Osteoblast (primary cell): ENCODE results near the gene EEA1. TPM values are rescaled to one million over a fixed set of nuclear protein-coding genes. Genes with fewer than 3 reads are reported as not detected.

ENCODE experiments used
- DNase-seq: peaks from one replicate; pipeline ENCODE4 v3.0.0; 2011; ENCODE audit warnings: low spot score, mixed read lengths; ENCODE audit not compliant: insufficient read length; ENCODE audit errors: missing footprints
- H2AFZ ChIP-seq: 2 replicates; pipeline ENCODE4 v1.6.0; 2011; ENCODE audit warnings: mild to moderate bottlenecking, low read length
- H3K27ac ChIP-seq: 2 replicates; pipeline ENCODE4 v1.5.1; 2011; ENCODE audit warnings: mild to moderate bottlenecking, low read depth, low read length, moderate library complexity
- H3K27me3 ChIP-seq: 2 replicates; pipeline ENCODE4 v1.6.0; 2012; ENCODE audit warnings: mild to moderate bottlenecking, control low read depth, inconsistent platforms, low read length, moderate library complexity; ENCODE audit not compliant: insufficient read depth
- H3K36me3 ChIP-seq: 2 replicates; pipeline ENCODE4 v1.5.1; 2011; ENCODE audit warnings: mild to moderate bottlenecking, low read length, control low read depth, moderate library complexity; ENCODE audit not compliant: insufficient read depth
- H3K4me1 ChIP-seq: 2 replicates; pipeline ENCODE4 v1.5.1; 2011; ENCODE audit warnings: mild to moderate bottlenecking, low read length, control low read depth, moderate library complexity; ENCODE audit not compliant: insufficient read depth
- H3K4me2 ChIP-seq: 2 replicates; pipeline ENCODE4 v1.6.0; 2011; ENCODE audit warnings: mild to moderate bottlenecking, low read length; ENCODE audit not compliant: insufficient read depth
- H3K4me3 ChIP-seq: fragments of 200-600 bp; sonication (generic); 3 replicates; pipeline ENCODE4 v1.5.1; 2012; ENCODE audit warnings: mild to moderate bottlenecking, low read length, inconsistent platforms; ENCODE audit not compliant: insufficient read depth
- H3K79me2 ChIP-seq: 2 replicates; pipeline ENCODE4 v1.6.0; 2012; ENCODE audit warnings: mild to moderate bottlenecking, low read length, control low read depth, inconsistent platforms; ENCODE audit not compliant: insufficient read depth
- H3K9me3 ChIP-seq: 2 replicates; pipeline ENCODE4 v1.5.1; 2011; ENCODE audit warnings: low read depth, low read length, control low read depth
- H4K20me1 ChIP-seq: 2 replicates; pipeline ENCODE4 v1.6.0; 2012; ENCODE audit warnings: mild to moderate bottlenecking, low read length, control low read depth; ENCODE audit not compliant: insufficient read depth
- CTCF ChIP-seq: IDR thresholded peaks from 2 replicates; pipeline ENCODE4 v1.5.1; 2011; ENCODE audit warnings: mild to moderate bottlenecking, low read depth, low read length, moderate library complexity; ENCODE audit errors: extremely low read depth
- total RNA-seq: library from RNA; depleted of rRNA; stranded (reverse); fragments of >200 nt; gene quantifications from 2 replicates; pipeline ENCODE4 v1.2.3, GENCODE V29; 2012

Gene EEA1
- 32.9 and 40.7 TPM in 2 replicates for total RNA-seq

DNA sequence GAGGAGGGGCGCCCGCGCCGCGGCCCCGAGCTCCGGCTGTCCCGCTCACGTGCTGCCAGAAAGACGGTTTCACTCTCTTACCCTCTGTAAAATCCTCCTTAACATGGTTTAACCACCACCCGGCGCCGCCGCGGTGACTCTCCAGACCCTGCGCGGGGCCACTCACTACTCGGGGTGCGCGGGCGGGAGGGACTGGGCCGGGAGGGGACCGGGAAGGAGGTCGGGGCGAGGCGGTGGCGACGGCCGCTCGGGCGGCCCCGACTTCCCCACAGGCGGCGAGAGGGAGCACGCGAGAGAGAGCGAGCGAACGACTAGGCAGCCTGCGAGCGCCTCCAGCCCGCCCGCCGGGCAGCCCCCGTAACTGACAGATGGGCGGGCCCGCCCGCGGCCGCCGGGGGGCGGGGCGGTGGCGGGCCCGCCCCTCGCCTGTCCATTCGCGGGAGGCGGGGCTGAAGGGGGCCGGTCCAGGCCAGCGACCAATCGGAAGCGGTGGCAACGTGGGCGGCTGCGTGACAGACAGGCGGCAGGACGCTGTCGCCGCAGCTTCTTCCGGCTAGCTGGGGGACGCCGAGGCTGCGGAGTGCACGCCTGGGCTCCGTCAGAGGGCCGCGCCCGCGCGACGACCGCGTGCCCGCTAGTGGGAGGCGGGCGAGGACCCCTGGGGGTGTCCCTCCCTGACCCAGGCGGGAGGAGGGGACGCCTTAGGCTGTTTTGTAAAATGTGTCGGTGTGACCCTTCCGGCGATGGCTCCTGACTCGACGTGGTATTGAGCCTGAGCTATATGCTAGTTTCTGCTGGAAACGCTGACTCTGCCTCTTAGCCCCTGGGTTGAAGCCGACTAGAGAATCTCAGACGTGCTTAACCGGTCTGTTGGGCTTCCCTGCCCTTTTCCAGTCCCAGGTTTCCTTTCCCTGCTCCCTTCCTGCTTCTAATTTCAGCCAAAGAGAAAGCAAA is at the start of gene EEA1:
EEA1 (minus strand) TSS at position 334 of the 954 bp plus-strand sequence; CDS start at position 105, 229 bp downstream.
- Histone ChIP-seq H3K4me2 (peak within 1 kb of the TSS; percentile 86), H3K9me3 (no peaks in the 10 kb centered on the region), H4K20me1 (peaks cover 4% of the 10 kb centered on the region), H3K79me2 (peaks cover 34% of the 10 kb centered on the region), H3K27ac (peak within 1 kb of the TSS; percentile 87), H3K27me3 (no peaks in the 10 kb centered on the region), H3K4me3 (peak within 1 kb of the TSS; percentile 92), H2AFZ (peak within 1 kb of the TSS; percentile 95), H3K36me3 (no peaks in the 10 kb centered on the region), H3K4me1 (peaks cover 27% of the 10 kb centered on the region)
- TF ChIP-seq CTCF, result no peak
- peak; percentile 99 for DNase-seq

DNA sequence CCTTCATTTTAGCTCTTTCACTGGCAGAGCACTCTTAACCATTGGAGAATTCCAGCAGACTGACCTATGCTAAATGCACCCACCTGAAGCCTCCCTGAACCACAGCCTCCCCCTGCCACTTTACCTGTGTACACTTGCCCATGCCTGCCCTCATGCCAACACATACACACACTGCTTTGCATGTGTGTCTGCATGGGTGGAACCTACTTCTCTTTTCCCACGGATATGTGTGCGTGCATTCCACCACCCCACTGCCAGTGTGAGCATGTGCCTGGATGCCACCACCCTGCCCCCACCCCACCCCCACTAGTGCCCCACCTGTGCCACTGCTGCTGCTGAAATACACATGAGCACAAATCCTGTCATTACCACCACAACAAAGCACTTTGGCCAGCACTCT is 49.5 kb upstream of the EEA1 start:
- no peaks in the 10 kb centered on the region for H3K27me3 ChIP-seq
- no peaks in the 10 kb centered on the region for H4K20me1 ChIP-seq
- no peak overlapping the region for H3K27ac ChIP-seq
- H3K36me3 ChIP-seq, result no peaks in the 10 kb centered on the region
- H2AFZ ChIP-seq, result no peak overlapping the region
- H3K4me3 ChIP-seq, result no peak overlapping the region
- DNase-seq, result no peak
- H3K4me2 ChIP-seq, result no peak overlapping the region
- peaks cover 6% of the 10 kb centered on the region for H3K9me3 ChIP-seq
- no peak for TF ChIP-seq CTCF
- H3K4me1 ChIP-seq, result peaks cover 4% of the 10 kb centered on the region
- H3K79me2 ChIP-seq, result no peaks in the 10 kb centered on the region

GRCh38 chr12:92977326-92977725 is 48.2 kb upstream of the EEA1 start:
- H4K20me1 ChIP-seq, result no peaks in the 10 kb centered on the region
- no peak for DNase-seq
- TF ChIP-seq CTCF, result no peak
- no peak overlapping the region for H3K4me3 ChIP-seq
- no peak overlapping the region for H3K27ac ChIP-seq
- H3K27me3 ChIP-seq, result no peaks in the 10 kb centered on the region
- H3K36me3 ChIP-seq, result no peaks in the 10 kb centered on the region
- no peak overlapping the region for H3K4me2 ChIP-seq
- H3K79me2 ChIP-seq, result no peaks in the 10 kb centered on the region
- H3K4me1 ChIP-seq, result peaks cover 11% of the 10 kb centered on the region
- peak overlapping the region; percentile 4 for H2AFZ ChIP-seq
- peaks cover 6% of the 10 kb centered on the region for H3K9me3 ChIP-seq

- Histone ChIP-seq H3K36me3 (no peaks in the 10 kb centered on the region), H3K27me3 (no peaks in the 10 kb centered on the region), H3K79me2 (no peaks in the 10 kb centered on the region), H3K4me2 (no peak overlapping the region), H4K20me1 (no peaks in the 10 kb centered on the region), H2AFZ (no peak overlapping the region), H3K27ac (no peak overlapping the region), H3K4me1 (peaks cover 28% of the 10 kb centered on the region), H3K9me3 (peaks cover 4% of the 10 kb centered on the region), H3K4me3 (no peak overlapping the region)
- TF ChIP-seq CTCF, result no peak
- DNase-seq, result no peak
These were observed 45.7 kb upstream of the EEA1 start for GRCh38 chr12:92974759-92975158.
